CD4-positive, alpha-beta T cell treated with Interleukin-6 for 4 hours (primary cell): ENCODE measurements around the gene ANKRD11.
"Not testable (repeated sequence)": the region's sequence is repeated elsewhere in the genome, so short reads cannot be mapped to it uniquely, and the experiment has no call there.

Experiments used
- DNase-seq: peaks from one replicate; pipeline ENCODE4 v3.0.0-alpha.2; 2020; ENCODE audit warnings: mixed read lengths

The ANKRD11 gene

DNA sequence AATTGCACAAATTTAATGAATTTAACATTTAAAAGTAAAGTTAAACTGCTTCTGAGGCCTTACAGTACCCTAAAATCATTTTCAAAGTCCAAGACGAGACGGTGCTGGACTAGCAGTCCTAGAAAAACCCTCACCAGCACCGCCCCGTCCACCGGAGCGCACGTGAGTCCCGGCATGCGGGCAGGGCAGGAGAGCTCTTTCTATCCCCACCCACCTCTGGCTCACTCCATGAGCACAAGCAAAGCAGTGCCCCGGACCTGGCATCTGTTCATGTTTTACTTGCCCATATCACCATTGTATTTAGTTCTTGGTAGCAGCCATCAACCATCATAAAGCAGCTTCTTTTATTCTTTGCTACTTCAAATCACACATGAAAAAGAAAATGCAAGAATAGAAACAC is 41.7 kb downstream of the ANKRD11 start:
- no peak for DNase-seq

DNA sequence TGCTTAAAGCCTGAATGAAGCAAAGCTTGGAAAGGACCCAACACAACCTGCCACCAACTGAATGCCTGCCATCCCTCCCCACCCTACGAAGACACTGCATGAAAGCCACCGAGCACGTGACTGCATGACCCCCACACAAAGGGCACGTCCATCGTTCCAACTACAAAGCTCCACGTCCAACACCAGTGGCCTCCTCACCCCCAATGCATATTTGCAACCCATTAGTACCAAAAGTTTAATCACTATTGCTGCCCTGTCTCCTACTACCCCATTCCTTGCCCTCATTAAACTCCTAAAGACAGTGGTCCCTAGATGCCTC is 43.4 kb downstream of the ANKRD11 start:
- no peak for DNase-seq

DNA sequence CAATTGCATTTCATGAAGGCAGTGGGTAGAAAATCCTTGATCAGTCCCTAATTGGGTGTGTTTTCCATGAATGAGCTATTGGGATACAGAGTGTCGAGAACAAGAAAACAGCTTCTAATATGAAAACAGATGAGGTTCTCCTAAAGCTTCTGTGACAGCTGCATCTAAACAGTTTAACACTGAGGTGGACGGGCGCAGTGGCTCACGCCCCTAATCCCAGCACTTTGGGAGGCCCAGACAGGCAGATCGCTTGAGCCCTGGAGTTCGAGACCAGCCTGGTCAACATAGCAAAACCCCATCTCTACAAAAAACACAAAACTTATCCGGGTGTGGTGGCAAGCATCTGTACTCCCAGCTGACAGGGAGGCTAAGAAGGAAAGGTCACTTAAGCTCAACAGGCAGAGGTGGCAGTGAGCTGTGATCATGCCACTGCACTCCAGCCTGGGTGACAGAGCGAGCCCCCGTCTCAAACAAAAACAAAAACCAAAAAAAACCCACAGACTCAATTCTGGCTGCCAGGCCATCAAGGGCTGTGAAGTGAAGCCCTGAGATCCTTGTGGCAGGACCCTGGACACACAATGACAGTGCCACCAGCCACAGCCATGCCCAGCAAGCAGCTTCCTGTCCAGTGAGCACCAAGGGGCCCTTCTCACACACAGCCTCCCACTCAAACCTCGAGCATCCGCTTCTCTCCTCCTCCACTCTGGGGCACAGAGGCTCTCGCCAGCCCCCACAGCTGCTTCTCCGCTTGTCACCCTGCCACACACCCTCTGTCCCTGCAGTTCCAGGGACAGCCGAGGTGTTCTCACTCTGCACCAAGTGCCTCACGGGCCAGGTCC is 44.0 kb downstream of the ANKRD11 start:
- peak; percentile 39 for DNase-seq

DNA sequence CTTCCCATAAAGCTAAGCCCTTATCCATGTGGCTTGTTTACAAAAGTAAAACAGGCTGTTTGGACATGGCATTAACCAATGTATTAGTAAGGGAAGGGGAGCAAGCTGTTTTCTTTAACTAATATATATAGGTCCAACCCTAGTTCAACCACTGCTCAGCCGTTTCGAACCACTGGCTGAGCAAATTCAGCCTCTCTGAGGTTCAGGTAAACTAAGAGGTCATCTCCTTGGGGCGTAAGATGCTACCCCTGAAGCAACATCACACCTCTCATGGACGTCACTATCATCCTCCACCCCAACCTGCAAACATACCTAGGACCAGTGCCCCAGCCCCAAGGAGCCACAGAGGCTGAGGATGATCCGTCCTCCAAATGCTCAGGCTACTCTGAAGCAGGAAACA is 45.2 kb downstream of the ANKRD11 start:
- no peak for DNase-seq

DNA sequence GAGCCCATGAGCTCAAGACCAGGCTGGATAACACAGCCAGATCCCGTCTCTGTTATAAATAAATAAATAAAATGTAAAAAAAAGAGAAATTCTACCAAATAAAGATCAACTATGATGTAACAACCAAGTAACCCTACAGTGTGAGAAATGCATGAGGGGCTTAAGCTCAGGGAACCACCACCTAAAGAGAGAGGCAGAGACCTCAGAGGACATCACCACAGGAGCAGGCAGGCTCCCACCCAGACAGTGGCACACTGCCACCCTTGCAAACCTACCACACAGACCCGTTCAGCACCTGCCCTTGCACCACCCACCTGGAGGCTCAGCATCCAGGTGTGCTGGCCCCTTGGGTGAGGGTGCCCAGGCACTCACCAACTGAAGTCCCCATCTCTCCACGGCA is 45.6 kb downstream of the ANKRD11 start:
- peak; percentile 19 for DNase-seq

DNA sequence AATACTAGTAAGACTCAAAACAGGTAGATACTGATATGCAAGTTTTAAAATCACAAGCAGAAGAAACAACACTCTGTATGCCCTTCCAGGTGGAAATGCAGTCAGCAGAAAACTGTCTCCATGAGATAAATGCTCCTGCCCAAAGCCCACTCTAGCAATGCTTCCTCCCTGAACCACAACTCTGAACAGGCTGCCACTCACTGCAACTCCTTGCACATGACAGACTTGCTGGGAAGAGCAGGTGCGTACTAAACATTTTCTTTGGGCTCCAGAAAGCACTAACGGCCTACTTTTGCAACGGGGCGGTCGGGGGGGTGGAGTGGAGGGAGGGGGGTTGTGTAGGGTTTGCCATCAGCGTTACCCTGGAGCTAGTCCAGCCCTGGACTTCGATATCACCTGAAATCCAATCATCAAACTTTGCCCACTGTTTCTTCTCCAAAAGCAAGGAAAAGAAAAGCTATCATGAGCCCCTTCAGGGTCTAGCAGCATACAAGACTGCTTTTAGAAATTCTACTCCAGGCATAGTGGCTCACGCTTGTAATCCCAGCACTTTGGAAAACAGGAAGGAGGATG is 46.1 kb downstream of the ANKRD11 start:
- DNase-seq = peak; percentile 29

DNA sequence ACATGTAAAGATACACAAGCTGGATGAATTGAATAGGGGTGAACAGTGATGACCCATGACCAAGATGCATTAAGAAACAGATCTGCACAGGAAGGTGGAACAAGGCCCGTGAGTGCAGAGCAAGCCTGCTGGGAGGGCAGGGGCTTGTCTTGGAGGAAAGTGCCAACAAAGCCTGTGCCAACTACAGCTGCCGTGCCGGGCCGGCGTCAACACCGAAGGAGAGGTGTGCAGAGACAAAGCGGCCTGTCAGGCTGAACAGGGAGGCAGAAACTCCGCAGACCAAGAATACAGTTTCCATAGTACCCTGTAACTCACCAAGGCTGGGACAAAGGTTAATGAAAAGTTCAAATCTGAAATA is 46.7 kb downstream of the ANKRD11 start:
- peak; percentile 10 for DNase-seq

DNA sequence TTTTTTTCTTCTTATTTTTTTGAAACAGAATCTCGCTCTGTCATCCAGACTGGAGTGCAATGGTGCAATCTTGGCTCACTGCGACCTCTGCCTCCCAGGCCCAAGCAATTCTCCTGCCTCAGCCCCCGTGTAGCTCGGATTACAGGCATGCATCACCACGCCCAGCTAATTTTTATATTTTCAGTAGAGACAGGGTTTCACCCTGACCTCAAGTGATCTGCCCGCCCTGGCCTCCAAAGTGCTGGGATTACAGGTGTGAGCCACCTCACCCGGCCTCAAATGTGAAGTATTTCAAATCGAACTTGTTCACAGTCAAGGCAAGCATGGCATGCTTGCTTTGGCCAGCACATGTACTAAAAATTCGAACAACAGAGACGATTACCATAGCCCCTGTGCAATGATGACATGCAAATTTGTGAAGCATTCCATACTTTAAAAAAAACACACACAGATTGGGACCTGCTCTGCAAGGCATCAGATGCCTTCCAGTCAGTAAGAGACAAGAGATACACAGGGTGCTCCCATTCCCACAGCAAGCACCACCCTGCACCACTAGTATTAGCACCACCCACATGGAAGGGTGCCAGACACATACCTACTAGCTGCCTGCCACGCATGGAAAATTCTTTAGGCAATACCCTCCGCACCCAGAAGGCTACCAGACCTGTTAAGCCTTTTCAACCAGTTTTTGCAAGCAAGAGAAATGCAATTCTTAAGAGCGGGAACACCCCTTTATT is 47.2 kb downstream of the ANKRD11 start:
- DNase-seq = peak; percentile 42

DNA sequence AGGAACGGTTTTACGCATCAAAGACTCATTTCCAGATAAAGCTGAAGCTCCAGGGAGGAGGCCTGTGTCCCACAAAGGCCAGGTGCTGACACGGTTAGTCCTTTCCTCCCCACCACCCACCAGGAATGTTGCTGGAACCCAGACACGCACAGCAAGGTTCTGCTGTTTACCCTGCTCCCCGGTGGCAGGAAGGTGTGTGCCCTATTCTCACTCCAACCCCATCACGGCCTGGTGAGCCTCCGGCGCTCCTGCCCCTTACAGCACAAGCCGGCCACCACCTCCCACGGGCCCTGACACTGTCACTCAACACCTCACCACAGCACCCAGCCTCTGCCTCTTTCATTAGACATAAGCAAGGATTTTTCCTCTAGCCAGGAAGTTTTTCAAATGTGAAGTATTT is 47.8 kb downstream of the ANKRD11 start:
- no peak for DNase-seq

DNA sequence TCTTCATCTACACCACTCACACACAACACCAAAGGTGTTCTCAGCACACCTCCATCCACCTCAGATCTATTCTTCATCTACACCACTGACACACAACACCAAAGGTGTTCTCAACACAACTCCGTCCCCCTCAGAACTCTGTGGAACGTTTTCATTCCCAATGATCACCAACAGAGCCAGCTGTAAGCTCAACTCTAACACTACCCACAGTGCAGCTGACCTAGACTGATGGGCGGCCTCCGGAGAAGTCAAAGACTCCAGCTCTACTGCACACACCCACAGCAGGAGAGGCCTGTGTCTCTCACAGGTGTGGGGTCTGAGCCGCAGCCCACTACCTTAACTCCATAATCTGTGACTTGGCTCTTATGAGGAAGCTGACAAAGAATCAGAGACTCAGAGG is 50.7 kb downstream of the ANKRD11 start:
- DNase-seq = no peak

DNA sequence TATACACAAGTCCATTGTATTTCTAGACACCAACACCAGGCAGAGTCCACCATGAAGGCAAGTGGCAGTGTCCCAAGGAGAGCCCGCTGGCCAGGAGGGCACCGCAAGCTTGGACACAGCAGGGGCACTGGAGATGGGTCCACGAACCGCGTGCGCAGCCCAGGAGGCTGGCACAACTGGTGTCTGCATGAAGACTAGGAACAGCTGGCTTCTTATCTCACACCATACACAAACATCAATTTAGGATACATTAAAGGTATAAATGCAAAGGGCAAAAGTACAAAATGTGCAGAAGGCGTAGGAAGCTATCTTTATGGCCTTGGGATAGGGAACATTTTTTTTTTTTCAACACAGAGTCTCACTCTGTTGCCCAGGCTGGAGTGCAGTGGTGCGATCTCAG is 52.4 kb downstream of the ANKRD11 start:
- no peak for DNase-seq

DNA sequence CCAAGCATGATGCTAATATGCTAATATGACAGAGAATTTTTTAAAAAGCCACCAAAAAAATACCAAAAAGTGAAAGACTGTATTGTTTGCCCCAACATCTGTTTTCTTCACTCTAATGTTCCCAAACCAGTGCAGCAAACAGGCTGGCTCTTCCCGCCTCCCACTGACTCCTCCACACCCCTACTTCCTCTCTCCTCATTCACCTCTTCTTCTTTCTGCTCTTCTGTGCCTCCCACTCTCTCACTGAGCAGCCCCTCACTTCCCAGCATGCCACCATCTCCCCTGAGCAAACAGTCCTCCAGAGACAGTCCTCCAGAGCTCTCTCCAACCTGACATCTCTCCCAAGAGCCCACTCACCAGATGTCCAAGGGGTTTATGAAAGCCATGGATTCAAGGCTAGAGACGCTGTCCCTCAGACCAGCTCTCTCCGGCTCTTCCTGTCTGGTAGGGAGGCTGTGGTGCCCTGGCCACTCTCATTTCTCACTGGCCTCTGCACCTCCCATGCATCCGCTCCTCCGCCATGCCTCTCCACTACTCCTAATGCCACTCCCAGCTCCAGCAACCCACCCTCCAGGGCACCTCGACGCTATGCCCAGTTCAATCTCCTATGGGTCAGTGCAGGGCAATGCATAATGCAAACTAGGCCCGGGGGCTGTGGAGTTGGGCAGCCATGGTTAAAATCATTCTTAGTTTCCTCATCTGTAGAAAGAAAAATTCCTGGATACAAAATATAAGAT is 52.9 kb downstream of the ANKRD11 start:
- DNase-seq = no peak

DNA sequence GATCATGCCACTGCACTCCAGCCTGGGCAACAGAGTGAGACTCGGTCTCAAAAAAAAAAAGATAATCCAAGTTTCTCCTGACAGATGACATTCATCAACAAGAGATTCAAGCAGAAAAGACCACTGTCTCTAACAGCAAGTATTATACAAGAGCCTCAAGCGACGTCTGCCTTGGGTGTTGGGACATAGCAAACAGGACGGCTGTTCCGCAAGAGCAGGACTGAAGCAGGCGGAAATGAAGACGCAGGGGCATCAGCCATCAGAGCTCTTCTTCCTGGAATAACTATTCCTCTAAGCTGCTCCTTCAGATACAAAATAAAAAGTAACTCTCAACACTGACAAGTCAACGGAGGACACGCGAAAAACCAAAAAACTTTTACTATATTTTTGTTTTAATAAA is 54.0 kb downstream of the ANKRD11 start:
- no peak for DNase-seq

DNA sequence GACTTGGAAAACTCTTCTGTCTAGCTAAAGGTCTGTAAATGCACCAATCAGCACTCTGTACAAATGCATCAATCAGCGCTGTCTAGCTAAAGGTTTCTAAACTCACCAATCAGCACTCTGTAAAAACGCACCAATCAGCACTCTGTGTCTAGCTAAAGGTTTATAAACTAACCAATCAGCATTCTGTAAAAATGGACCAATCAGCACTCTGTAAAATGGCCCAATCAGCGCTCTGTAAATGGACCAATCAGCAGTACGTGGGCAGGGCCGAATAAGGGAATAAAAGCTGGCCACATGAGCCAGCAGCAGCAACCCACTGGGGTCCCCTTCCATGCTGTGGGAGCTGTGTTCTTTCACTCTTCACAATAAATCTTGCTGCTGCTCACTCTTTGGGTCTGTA is 55.3 kb downstream of the ANKRD11 start:
- not testable (repeated sequence) for DNase-seq

DNA sequence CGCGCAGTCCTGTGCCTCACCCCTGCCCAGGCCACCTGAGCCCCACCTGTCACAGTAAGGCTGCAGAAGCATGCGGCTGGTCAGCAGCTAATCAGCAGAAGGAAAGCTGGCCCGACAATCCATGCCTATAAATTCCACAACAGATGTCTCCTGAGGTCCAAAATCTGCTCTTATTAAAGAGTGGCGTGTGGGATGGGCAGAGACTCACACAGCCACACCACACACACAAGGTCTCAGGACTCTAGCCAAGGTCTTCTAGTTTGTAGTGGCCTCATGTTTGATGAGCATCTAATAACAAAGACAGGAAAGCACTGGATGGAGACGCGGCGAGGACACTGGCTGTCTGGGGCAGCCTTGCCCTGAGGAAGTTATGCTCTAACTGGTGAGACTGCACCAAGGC is 55.9 kb downstream of the ANKRD11 start:
- DNase-seq = no peak

DNA sequence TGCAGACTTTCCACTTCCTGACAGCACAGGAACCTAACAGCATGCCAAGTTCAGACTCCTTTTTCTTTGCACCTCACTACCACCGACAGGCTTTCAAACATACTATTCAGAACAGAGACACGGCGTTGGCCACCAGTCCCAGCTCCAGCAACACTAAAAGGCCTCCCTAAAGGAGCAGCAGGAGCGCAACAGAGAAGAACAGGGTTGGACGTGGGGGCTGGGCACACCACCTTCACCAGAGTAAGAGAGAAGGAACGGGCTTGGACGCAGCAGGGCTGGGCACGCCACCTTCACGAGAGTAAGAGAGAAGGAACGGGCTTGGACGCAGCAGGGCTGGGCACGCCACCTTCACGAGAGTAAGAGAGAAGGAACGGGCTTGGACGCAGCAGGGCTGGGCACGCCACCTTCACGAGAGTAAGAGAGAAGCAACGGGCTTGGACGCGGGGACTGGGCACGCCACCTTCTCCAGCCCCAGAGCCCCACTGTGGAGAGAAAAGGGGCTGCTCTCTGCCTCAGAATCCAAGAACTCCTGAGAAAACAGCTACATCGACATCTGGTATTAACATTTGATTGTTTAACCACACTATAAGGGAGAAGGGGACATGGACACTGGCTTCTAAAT is 56.9 kb downstream of the ANKRD11 start:
- not testable (repeated sequence) for DNase-seq

DNA sequence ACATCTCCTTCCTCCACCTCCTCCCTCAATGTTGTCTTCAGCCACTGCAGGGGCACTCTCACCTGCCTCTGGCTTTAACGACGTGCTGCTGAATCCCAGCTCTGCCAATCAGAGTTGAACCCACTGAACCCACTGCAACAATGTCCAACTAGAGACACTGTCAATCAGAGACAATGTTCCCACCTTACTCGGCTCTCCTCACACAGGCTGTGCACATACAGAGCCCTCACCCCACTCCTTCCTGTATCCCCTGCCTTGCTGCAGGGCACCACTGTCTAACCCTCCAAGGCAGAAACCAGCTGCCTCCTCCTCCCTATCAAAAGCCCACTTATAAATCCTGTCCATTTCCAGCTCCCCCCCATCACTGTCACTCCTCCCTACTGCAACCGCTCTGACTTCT is 58.7 kb downstream of the ANKRD11 start:
- DNase-seq = no peak

DNA sequence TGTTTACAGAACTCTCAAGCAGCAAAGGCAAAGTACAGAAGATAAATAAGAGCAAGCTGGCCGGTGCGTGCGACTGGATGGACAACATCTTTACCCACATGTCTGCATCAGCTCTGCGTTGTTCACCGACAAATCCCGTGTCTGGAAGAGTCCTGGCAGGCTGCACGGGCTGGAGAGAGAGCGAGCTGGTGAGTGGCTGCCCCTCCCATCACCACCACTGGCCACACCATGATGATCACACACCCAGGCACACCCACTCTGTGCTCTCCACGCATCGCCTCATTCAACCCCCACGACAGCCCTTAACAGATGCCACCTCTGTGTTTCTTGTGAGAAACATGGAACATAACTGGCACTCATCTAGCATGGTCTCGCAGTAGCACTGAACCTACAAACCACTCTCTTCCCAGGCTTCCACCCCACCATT is 59.2 kb downstream of the ANKRD11 start:
- no peak for DNase-seq

DNA sequence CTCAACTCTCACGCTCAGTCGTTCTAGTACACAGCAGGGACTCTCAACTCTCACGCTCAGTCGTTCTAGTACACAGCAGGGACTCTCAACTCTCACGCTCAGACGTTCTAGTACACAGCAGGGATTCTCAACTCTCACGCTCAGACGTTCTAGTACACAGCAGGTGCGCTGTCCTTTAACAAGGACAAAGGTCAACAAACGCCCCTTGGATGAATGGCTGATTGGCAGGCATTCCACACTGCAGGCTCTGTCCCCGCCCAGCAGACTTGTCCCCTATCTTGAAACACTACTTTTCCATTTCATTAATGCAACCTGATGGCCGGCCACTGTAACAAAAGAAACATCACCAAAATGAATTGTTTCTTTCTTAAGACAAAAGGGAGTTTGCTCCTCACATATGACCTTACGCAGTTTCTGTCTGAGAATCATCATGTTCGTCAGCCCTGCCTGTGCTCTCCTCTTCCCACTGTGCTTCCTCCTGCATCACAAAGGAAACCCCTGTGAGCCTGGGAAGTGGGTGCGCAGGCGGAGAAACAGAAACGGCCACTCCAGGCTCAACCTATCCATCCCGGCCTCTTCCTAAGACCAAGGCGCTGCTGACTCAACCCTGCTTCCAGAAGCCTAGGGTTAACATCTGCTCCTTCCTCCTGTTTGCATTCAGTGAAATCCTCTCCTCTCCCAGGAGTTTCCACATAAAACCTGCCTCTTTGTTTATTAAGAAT is 59.8 kb downstream of the ANKRD11 start:
- no peak for DNase-seq

DNA sequence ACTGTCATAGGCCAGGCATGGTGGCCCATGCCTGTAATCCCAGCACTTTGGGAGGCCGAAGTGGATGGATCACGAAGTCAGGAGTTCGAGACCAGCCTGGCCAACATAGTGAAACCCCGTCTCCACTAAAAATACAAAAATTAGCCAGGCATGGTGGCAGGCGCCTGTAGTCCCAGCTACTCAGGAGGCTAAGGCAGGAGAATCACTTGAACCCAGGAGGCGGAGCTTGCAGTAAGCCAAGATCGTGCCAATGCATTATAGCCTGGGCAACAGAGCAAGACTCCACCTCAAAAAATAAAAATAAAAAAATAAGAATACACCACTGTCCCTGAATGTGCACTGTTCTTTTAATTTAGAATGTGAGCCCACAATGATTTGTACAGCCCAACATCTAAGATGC is 61.8 kb downstream of the ANKRD11 start:
- DNase-seq = not testable (repeated sequence)

DNA sequence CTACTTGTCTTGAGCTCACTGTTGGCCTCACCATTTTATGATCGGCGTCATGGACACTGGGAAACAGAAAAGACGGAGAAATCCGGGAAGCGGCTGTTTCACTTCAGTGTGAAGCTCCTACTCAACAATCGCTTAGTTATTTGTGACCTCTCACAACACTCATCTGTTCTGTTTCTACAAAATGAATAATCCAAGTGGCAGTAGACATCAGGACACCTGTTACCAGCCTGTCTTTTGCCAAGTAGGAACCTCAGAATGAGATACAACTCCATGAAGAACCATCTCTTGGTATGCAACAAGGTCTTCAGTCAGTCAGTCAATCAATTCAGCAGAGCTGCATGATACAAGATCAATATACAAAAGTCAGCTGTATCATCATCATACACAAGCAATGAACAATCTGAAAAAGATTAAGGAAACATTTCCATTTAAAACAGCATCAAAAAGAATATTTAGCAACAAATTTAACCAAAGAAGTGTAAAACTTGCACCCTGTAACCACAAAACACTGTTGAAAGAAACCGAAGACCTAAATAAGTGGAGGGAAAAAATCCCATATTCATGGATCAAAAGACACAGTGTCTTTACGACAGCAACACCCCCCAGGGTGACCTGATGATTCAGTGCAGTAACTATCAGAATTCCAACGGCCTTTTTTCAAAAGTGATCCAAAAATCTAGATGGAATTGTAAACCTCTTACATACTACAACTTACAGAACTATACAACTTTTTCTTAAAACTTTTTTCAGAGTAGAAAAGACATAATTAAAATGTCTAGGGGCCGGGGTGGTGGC is 63.4 kb downstream of the ANKRD11 start:
- no peak for DNase-seq

DNA sequence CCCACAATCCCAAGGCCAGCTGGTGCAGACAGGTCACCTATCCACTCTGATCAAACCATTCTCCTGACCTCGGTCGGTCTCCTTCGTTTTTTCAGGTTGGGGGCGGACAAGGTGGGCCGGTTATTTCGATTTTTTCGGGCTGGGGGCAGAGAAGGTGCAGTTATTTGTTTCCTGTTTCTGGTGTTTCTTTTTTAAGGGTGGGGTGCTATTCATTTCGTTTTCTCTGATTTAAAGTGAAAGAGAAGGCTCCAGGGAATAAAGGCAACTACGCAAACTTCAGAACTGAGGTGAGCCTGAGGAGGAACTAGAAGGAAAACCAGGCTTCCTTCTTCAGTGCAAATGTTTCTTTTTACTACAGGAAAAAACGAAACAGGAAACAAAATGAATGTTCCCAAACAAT is 64.8 kb downstream of the ANKRD11 start:
- no peak for DNase-seq
